ENCODE measurements around the gene RPUSD3.

The RPUSD3 gene

DNA sequence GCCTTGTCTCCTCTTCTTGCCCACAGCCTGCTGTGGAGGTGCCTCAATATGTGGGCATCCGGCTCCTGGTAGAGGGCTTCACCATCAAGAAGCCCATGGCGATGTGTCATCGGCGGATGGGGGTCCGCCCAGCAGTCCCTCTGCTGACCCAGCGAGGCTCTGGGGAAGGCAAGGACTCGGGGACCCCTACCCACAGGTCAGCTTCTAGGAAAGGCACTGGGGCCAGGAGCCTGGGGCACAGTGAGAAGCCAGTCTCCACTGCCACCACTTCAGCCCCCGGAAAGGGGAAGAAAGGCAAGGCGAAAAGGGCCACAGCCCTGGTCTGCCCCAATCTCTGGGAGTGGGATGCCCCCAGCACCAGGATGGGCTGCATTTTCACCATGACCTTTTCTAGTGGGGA is 10.7 kb downstream of the RPUSD3 start:
- DNase-seq (ENCODE audit: low spot score), result no peak

DNA sequence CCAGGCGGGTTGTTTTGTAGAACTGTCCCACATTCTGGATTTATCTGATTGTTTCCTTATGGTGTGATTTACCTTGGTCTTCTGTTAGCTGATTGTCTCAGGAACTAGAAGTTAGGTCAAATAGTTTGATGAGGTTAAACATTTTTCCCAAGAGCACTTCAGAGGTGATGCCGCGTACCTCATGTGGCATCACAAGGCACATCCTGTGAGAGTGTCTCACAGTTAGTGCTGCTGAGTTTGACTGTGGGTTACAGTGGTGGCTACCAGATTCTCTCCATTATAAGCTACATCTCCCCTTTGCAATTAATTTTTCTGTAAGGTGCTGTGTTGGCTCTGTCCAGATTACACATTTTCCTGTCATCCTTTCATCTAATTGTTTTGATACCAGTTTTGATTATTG is 12.6 kb downstream of the RPUSD3 start:
- no peak for DNase-seq (ENCODE audit: low spot score)

DNA sequence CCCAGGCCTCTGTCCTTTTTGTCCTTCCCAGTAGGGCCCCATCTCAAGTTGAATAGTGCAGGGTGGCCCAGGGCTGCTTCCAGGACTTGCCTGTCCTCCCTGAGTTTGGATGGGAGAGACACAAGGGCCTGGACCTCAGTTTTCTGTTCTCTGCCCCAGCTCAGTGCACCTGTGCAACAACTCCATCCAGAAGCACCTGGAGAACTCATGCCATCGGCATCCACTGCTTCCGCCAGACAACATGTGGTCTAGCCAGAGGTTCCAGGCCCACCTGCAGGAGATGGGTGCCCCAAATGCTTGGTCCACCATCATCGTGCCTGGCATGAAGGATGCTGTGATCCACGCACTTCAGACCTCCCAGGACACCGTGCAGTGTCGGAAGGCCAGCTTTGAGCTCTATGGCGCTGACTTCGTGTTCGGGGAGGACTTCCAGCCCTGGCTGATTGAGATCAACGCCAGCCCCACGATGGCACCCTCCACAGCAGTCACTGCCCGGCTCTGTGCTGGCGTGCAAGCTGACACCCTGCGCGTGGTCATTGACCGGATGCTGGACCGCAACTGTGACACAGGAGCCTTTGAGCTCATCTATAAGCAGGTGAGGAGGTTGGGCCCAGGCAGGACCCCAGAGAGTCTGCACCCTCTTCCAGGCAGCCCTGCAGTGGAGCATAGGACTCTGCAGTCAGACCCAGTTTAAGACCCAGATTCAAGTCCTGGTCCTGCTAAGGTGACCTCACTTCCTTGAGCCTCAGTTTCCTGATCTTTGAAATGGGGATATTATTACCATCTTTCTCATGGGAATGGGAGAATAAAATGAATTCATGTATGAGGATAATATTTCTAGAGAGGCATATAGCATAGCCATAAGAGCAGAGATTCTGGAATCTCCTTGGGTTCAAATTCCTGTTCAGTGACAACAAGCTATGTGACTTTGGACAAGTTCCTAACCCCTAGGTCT is 14.7 kb downstream of the RPUSD3 start:
- DNase-seq (ENCODE audit: low spot score), result no peak

GRCh38 chr3:9826815-9827573 is 16.8 kb downstream of the RPUSD3 start:
- peak; percentile 35 for DNase-seq (ENCODE audit: low spot score)

- DNase-seq (ENCODE audit: low spot score), result no peak
These were observed 18.3 kb downstream of the RPUSD3 start for GRCh38 chr3:9825451-9826040.

DNA sequence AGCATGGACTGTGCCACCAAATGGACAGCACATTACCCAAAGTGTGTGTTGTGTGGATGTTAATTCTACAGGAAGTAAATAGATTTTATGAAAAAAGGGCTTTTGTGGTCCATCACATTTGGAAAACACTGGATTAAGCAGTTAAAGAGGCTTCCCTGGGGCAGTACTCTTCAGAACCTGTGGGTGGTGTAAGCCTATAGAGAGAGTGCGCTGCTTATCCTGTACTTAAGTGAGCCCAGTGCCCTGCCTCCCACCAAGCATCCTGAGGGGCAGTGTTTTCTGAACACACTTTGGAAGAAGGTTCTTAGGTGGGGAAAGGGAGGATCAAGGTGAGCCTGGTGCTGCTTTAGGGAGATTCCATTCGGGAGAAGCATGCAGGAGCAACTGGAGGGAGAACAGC is 22.9 kb downstream of the RPUSD3 start:
- DNase-seq (ENCODE audit: low spot score), result no peak

- DNase-seq (ENCODE audit: low spot score), result no peak
These were observed 23.3 kb downstream of the RPUSD3 start for GRCh38 chr3:9820543-9820942.

GRCh38 chr3:9818666-9819335 is 25.0 kb downstream of the RPUSD3 start:
- DNase-seq (ENCODE audit: low spot score), result no peak

GRCh38 chr3:9817436-9817835 is 26.4 kb downstream of the RPUSD3 start:
- no peak for DNase-seq (ENCODE audit: low spot score)

DNA sequence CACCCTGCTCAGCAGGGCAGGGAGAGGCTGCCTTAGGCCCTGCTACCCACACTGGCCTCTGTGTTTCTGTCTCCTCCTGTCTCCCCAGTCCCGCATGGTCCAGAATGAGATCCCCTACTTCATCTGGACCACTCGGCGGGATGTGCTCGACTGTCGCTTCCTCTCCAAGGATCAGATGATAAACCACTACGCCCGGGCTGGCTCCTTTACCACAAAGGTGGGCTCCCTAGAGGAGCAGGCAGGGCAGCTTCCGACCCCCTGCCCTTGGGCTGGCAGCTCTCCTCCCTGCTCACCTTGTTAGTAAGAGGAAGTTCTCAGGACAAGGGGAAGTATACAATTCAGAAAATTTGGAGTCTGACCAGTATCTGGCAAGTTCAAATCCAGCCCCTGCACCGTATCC is 27.8 kb downstream of the RPUSD3 start:
- DNase-seq (ENCODE audit: low spot score), result no peak

- DNase-seq (ENCODE audit: low spot score), result no peak
These were observed 30.8 kb downstream of the RPUSD3 start for GRCh38 chr3:9812870-9813483.

GRCh38 chr3:9810846-9811245 is 33.0 kb downstream of the RPUSD3 start:
- DNase-seq (ENCODE audit: low spot score), result no peak

GRCh38 chr3:9810433-9810770 is 33.4 kb downstream of the RPUSD3 start:
- no peak for DNase-seq (ENCODE audit: low spot score)

- peak; percentile 31 for DNase-seq (ENCODE audit: low spot score)
These were observed 34.0 kb downstream of the RPUSD3 start, which contains the start of gene TTLL3 for GRCh38 chr3:9809615-9810432. TTLL3 (plus strand) TSS chr3:9810262; CDS start chr3:9810662, 400 bp downstream.

- peak; percentile 9 for DNase-seq (ENCODE audit: low spot score)
These were observed 34.6 kb downstream of the RPUSD3 start for GRCh38 chr3:9809239-9809614.

GRCh38 chr3:9808345-9809037 is 35.3 kb downstream of the RPUSD3 start:
- peak; percentile 55 for DNase-seq (ENCODE audit: low spot score)

GRCh38 chr3:9807981-9808344 is 35.8 kb downstream of the RPUSD3 start:
- no peak for DNase-seq (ENCODE audit: low spot score)

GRCh38 chr3:9806688-9807589 is 36.9 kb downstream of the RPUSD3 start:
- no peak for DNase-seq (ENCODE audit: low spot score)

DNA sequence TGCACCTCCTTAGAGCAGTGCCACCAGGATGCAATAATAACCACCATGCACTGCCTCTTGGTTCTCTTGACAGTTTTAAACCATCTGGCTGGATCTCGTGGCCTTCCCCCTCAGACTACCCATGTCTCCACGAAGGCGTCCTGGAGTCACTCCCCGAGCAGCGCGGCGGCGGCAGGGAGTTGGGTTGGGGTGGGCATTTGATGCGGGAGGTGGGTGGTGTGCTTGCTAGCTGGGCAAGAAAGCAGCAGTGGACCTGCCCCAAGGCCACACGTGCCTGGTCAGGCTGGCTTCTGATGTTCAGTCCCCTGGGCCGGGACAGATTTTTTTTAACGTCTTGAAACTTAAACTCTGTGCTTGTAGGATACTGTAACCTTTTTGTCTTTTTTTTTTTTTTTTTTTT is 37.7 kb downstream of the RPUSD3 start:
- DNase-seq (ENCODE audit: low spot score), result no peak
